ENCODE data around the gene GSTK1. TPM values are rescaled to one million over a fixed set of nuclear protein-coding genes. Genes with fewer than 3 reads are reported as not detected.

The GSTK1 gene
- total and polyA plus RNA-seq, 2 of the 8 experiments (the other 6 are each of a cell fraction or from before 2014, with no cell fraction given): 25.5 to 32.5 TPM

GRCh38 chr7:143242306-143242705 is 20.9 kb upstream of the GSTK1 start:
- Histone ChIP-seq H3K14ac (ENCODE audit: insufficient read length) (no peak overlapping the region), H3K56ac (replicated peaks; ENCODE audit: insufficient read length, low read depth, low read length) (no peak overlapping the region), H3K4me2 (ENCODE audit: insufficient read depth in 1 of 2, low read depth in 2 of 2, low read length in 2 of 2) (no peak overlapping the region), H2BK20ac (ENCODE audit: low read length) (no peak overlapping the region), H2BK15ac (ENCODE audit: low read length) (no peak overlapping the region), H3K4ac (replicated peaks; ENCODE audit: insufficient read length, low read depth, low read length) (no peak overlapping the region), H3K23ac (ENCODE audit: insufficient read length) (no peak overlapping the region), H2AK5ac (ENCODE audit: low read depth, low read length) (no peak overlapping the region), H3K18ac (ENCODE audit: extremely low read depth, low read length) (no peak overlapping the region), H3K4me3 (ENCODE audit: extremely low read depth in 1 of 4, insufficient read depth in 2 of 4, low read depth in 3 of 4, low read length in 4 of 4) (no peak overlapping the region), H4K91ac (replicated peaks; ENCODE audit: insufficient read length, low read length) (no peak overlapping the region), H3K79me1 (ENCODE audit: low read depth, low read length) (no peaks in the 10 kb centered on the region), H2BK120ac (replicated peaks; ENCODE audit: low read depth, low read length) (no peak overlapping the region), H3K27me3 (replicated peaks in 1 of 4; ENCODE audit: control insufficient read depth in 3 of 4, extremely low read depth in 1 of 4, insufficient read depth in 3 of 4, low read length in 3 of 4) (no peaks in the 10 kb centered on the region; a peak in 2 of 7 replicates), H3K9me3 (ENCODE audit: insufficient read depth in 2 of 2, low read depth in 1 of 2, low read length in 1 of 2) (peaks cover under 1 to 3% of the 10 kb centered on the region in 2 experiments; a peak in 1 of 4 replicates), H2BK5ac (ENCODE audit: low read depth, low read length) (no peak overlapping the region), H2AFZ (ENCODE audit: low read length) (0 out of 2 replicates have a peak overlapping the region, but pooled peaks have one; percentile 19), H4K5ac (ENCODE audit: insufficient read length, low read depth, low read length) (no peak overlapping the region), H2BK12ac (ENCODE audit: low read depth, low read length) (no peak overlapping the region), H4K8ac (ENCODE audit: extremely low read depth, insufficient read depth, low read length) (no peak overlapping the region), H3K36me3 (ENCODE audit: control insufficient read depth in 2 of 4, insufficient read depth in 4 of 4, low read length in 3 of 4) (no peaks in the 10 kb centered on the region), H3K79me2 (ENCODE audit: control insufficient read depth in 1 of 2, insufficient read depth in 2 of 2, low read length in 2 of 2) (no peaks in the 10 kb centered on the region), H4K20me1 (replicated peaks in 1 of 2; ENCODE audit: control insufficient read depth in 1 of 2, insufficient read depth in 2 of 2, low read length in 2 of 2) (no peaks in the 10 kb centered on the region), H3K23me2 (ENCODE audit: low read depth, low read length) (no peaks in the 10 kb centered on the region), H3K27ac (ENCODE audit: low read depth, low read length) (no peak overlapping the region), H3K4me1 (replicated peaks in 1 of 4; ENCODE audit: control insufficient read depth in 3 of 4, insufficient read depth in 4 of 4, low read length in 3 of 4) (no peaks in the 10 kb centered on the region), H3K9ac (replicated peaks in 1 of 4; ENCODE audit: extremely low read depth in 1 of 4, low read depth in 3 of 4, low read length in 3 of 4) (no peak overlapping the region)
- FAIRE-seq: no peak
- 90% methylated on average over 11 of the region's 11 CpGs; no CpG with 5 or more reads in 1 of the 2 experiments for WGBS, 2 experiments (ENCODE audit: extremely low coverage in 1 of 2, insufficient coverage in 1 of 2, insufficient read length in 1 of 2, insufficient replicate concordance in 2 of 2, low coverage in 1 of 2, low lambda C conversion rate in 2 of 2, missing lambda C conversion rate in 1 of 2)
- POLR2A ChIA-PET (ENCODE audit: partially characterized antibody): no interaction called here
- CTCF ChIA-PET (ENCODE audit: partially characterized antibody): interaction anchor here (0.6 to 6.5 kb wide), 8 partner anchors 8 to 148 kb away, joined by 3 to 91 read pairs (median 4); no protein-coding TSS in a partner anchor
- DNase-seq (ENCODE audit: low read depth in 1 of 2, low spot score in 2 of 2): no peak
- TF ChIP-seq CTBP2 (IDR thresholded peaks at IDR 0.05; ENCODE audit: borderline replicate concordance, insufficient read depth, insufficient read length, low read length): no peak
- no peak for TF ChIP-seq CBX5 (IDR thresholded peaks at IDR 0.05; ENCODE audit: low read depth, low read length)
- TF ChIP-seq CREB1 (IDR thresholded peaks at IDR 0.05): no peak
- no peak for TF ChIP-seq TAF7 (optimal IDR thresholded peaks at IDR 0.05; ENCODE audit: borderline replicate concordance, low read depth, low read length)
- TF ChIP-seq USF2 (IDR thresholded peaks at IDR 0.05; ENCODE audit: low read length): no peak
- TF ChIP-seq KDM1A (IDR thresholded peaks at IDR 0.05; ENCODE audit: borderline replicate concordance, low read length): no peak
- TF ChIP-seq EZH2 (IDR thresholded peaks at IDR 0.05; ENCODE audit: low read depth, low read length, severe bottlenecking): no peak
- no peak for TF ChIP-seq TCF12 (IDR thresholded peaks at IDR 0.05; ENCODE audit: low read depth, low read length)
- TF ChIP-seq RXRA (IDR thresholded peaks at IDR 0.05; ENCODE audit: insufficient read depth, low read depth, low read length): no peak
